Activated T-helper 1 cell treated with anti-CD3 and anti-CD28 coated beads, Interleukin-12 subunit alpha, Interleukin-12 subunit beta, Interleukin-2, Interleukin-4 antibody, amounts not matched to agents 30 ng/mL and 10 ng/mL and 1 ng/mL, durations not matched to agents 14 hours and 24 hours and 36 hours (primary cell): Measurements from ENCODE around the gene C1orf87. TPM values are rescaled to one million over a fixed set of nuclear protein-coding genes. Genes with fewer than 3 reads are reported as not detected.

Experiments
- DNase-seq: peaks from one replicate; pipeline ENCODE4 v3.0.0; 2021; ENCODE audit warnings: low spot score
- H3K27ac Mint-ChIP-seq: one replicate; pipeline ENCODE4 v1.8.0; 2021; ENCODE audit warnings: mild to moderate bottlenecking, mixed read lengths
- H3K27me3 Mint-ChIP-seq: one replicate; pipeline ENCODE4 v1.8.0; 2022; ENCODE audit warnings: mild to moderate bottlenecking, moderate library complexity, mixed read lengths; ENCODE audit not compliant: insufficient read depth
- H3K36me3 Mint-ChIP-seq: one replicate; pipeline ENCODE4 v1.8.0; 2021; ENCODE audit warnings: low read depth, mixed read lengths
- H3K4me1 Mint-ChIP-seq: one replicate; pipeline ENCODE4 v1.8.0; 2021; ENCODE audit warnings: low read depth, mixed read lengths
- H3K4me3 Mint-ChIP-seq: one replicate; pipeline ENCODE4 v1.8.0; 2021; ENCODE audit warnings: mild to moderate bottlenecking, moderate library complexity, mixed read lengths
- H3K9me3 Mint-ChIP-seq: one replicate; pipeline ENCODE4 v1.8.0; 2021; ENCODE audit warnings: mixed read lengths
- intact Hi-C: fragments of 100-400 bp; cut with micrococcal nuclease; formaldehyde crosslinking; loops from one replicate; pipeline ENCODE4 v1.15.1; 2024
- total RNA-seq: library from RNA; stranded (reverse); gene quantifications from 2 replicates; pipeline ENCODE4 v1.2.3, GENCODE V29; 2022

C1orf87 gene
- total RNA-seq, 1 donor from 2014 or later = not detected

DNA sequence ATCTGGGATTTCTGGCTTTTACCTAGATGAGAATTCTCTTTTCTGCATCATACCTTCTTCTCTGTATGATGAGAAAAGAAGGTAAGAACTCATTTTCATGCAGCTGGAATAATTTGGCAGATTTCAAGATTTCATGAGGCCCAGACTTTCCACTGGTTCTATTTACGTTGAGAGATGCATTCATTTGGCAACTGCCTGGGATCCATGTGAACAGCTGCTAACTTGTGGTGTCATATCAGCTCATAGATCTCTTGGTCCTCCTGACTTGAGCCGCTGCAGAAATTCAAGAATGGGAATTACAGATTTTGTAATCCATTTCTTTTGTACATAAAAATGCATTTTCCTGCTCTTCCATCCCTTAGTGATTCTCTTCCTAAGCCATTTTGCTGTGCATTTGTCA is 17.1 kb upstream of the C1orf87 start:
- no peaks in the 10 kb centered on the region for H3K9me3 Mint-ChIP-seq
- H3K4me1 Mint-ChIP-seq = no peaks in the 10 kb centered on the region
- H3K4me3 Mint-ChIP-seq = no peak overlapping the region
- H3K36me3 Mint-ChIP-seq = no peaks in the 10 kb centered on the region
- no peaks in the 10 kb centered on the region for H3K27me3 Mint-ChIP-seq
- DNase-seq = no peak
- intact Hi-C loops = no loop called here
- H3K27ac Mint-ChIP-seq = no peak overlapping the region

DNA sequence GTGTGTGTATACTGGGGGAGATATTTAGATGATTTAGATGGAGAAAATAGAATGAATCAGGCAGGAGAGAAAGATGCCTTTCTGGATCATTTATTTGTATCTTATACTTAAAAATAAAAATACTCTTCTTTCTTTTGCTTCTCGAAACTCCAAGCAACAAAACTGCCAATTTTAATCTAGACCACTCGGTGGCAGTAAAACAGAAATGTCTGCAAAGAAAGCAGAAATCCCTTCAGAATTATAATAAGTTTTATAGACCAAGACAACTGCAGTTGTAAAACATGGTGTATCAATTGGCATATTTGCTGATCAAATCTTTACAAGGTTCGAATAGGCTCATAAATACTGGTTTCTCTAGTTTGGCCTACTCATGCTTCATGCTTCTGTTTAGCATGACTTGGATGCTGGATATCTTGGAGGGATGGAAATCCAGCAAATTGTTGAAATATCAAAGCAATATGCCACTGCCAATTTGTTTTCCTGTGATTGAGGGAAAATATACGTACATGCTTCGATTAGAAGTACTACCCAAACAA is 15.1 kb upstream of the C1orf87 start:
- Mint-ChIP-seq H3K27me3 (no peaks in the 10 kb centered on the region), H3K4me3 (no peak overlapping the region), H3K36me3 (no peaks in the 10 kb centered on the region), H3K27ac (no peak overlapping the region), H3K9me3 (no peaks in the 10 kb centered on the region), H3K4me1 (no peaks in the 10 kb centered on the region)
- intact Hi-C loops = no loop called here
- no peak for DNase-seq

DNA sequence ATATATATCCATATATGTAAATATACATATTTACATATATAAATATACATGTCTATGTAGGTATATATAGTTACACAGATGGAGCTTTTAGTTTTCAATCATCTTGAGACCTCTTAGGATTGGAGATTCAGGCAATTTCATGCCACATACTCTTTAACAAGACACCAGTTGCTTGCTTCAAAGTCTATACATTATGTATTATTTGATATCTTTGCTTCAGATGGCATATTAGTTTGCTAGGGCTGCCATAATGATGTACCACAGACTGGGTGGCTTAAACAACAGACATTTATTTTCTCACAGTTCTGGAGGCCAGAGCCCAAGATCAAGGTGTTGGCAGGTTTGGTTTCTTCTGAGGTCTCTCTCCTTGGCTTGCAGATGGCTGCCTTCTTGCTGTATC is 14.1 kb upstream of the C1orf87 start:
- H3K4me1 Mint-ChIP-seq = no peaks in the 10 kb centered on the region
- intact Hi-C loops = no loop called here
- no peaks in the 10 kb centered on the region for H3K9me3 Mint-ChIP-seq
- no peak overlapping the region for H3K4me3 Mint-ChIP-seq
- DNase-seq = no peak
- H3K36me3 Mint-ChIP-seq = no peaks in the 10 kb centered on the region
- H3K27me3 Mint-ChIP-seq = no peaks in the 10 kb centered on the region
- no peak overlapping the region for H3K27ac Mint-ChIP-seq

DNA sequence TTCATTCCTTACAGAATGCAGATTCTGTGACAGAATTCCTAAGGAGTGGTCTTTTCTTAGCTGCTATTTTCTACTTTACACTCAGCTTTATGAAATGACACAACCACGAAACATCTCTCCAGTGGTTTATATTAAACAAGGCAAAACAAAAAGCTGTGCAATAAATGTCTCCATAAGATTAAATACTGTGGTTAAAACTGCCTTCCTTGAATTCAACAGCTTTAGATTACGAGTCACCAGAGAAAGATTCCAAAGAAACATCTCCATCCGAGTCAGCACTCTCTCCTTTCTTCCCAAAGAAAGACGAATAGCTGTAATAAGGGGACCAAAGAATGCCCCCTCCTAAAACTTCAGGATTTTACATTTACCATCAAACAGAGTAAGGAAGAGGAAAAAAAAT is 4.6 kb upstream of the C1orf87 start:
- no peaks in the 10 kb centered on the region for H3K4me1 Mint-ChIP-seq
- H3K4me3 Mint-ChIP-seq = no peak overlapping the region
- peaks cover 15% of the 10 kb centered on the region for H3K27me3 Mint-ChIP-seq
- H3K9me3 Mint-ChIP-seq = no peaks in the 10 kb centered on the region
- no peak overlapping the region for H3K27ac Mint-ChIP-seq
- no peaks in the 10 kb centered on the region for H3K36me3 Mint-ChIP-seq
- intact Hi-C loops = no loop called here
- no peak for DNase-seq

DNA sequence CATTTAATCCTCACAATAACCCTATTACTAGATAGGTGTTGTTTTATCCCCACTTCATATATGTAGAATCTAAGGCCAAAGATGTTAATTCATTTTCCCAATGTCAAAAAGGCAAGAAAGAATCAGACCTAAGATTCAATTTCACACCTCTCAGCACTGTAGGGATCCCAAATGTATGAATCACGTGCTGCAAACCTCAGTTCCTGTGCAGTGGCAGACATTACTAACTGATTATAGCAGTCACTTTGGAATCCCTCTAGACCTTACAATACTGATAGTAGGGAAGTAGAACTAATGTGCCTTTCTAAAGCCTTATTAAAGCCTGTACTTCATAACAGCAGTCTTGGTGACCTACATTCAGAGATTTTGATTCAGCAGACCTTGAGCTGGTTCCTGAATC is 2.3 kb downstream of the C1orf87 start:
- Mint-ChIP-seq H3K27me3 (peaks cover 27% of the 10 kb centered on the region), H3K27ac (no peak overlapping the region), H3K4me1 (no peaks in the 10 kb centered on the region), H3K36me3 (no peaks in the 10 kb centered on the region), H3K9me3 (no peaks in the 10 kb centered on the region), H3K4me3 (no peak overlapping the region)
- intact Hi-C loops = no loop called here
- no peak for DNase-seq

DNA sequence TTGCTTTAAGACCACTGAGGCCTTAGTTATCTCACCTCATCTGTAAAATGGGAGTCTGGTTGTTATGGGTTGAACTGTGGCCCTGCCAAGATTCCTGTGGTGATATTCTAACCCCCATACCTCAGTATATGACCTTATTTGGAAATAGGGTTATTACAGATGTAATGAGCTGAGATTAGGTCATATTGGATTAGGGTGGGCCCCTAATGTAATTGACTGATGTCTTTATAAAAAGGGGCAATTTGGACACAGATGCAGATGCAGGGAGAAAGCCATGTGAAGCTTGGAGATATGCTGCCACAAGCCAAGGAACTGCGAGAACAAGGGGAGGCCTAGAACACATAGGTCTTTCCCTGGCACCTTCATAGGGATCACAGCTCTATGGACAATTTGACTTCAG is 3.9 kb downstream of the C1orf87 start:
- DNase-seq = no peak
- Mint-ChIP-seq H3K27me3 (peaks cover 23% of the 10 kb centered on the region), H3K27ac (no peak overlapping the region), H3K4me1 (no peaks in the 10 kb centered on the region), H3K9me3 (no peaks in the 10 kb centered on the region), H3K4me3 (no peak overlapping the region), H3K36me3 (no peaks in the 10 kb centered on the region)
- intact Hi-C loops = no loop called here

DNA sequence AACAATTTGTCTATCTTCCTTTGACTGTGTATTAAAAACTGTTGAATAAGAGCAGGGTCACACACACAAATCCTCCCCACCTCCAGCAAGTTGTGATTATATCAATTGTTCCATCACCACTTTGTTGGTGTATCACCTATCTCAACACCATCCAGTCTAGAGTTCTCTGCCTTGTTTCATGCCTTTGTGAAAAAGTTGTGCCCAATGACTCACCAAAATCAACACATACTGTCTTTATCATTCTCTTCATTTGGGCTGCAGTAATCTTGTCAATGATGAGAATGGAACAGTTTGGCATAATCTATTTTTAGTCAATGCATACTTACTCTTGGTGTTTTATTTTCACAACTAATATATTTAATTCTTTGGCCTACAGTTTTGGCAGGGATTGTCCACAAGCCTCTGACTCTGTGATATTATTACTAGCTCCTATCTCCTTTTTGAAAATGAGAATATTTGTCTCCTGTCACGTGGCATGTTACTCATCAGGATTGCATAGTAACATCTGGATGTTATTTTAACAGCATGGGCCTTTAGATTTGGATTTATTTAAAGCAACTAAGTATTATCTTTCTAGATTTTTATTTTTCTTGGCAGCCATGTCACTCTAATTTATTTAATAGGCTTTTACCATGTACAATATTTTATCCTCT is 5.1 kb downstream of the C1orf87 start:
- H3K4me3 Mint-ChIP-seq = no peak overlapping the region
- DNase-seq = no peak
- no peaks in the 10 kb centered on the region for H3K4me1 Mint-ChIP-seq
- H3K9me3 Mint-ChIP-seq = no peaks in the 10 kb centered on the region
- H3K36me3 Mint-ChIP-seq = no peaks in the 10 kb centered on the region
- peaks cover 17% of the 10 kb centered on the region for H3K27me3 Mint-ChIP-seq
- intact Hi-C loops = no loop called here
- H3K27ac Mint-ChIP-seq = no peak overlapping the region

DNA sequence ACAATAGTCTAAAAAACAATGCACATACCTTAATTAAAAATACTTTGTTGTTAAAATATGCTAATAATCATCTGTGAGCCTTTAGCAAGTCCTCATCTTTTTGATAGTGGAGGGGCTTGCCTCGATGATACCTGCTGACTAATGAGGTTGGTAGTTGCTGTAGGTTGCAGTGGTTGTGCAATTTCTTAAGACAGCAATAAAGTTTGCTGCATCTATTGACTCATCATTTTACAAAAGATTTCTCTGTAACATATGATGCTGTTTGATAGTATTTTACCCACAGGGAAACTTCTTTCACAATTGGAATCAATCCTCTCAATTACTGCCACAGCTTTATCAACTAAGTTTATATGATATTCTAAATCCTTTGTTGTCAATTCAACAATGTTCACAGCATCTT is 7.6 kb downstream of the C1orf87 start:
- no peaks in the 10 kb centered on the region for H3K9me3 Mint-ChIP-seq
- intact Hi-C loops = no loop called here
- H3K4me1 Mint-ChIP-seq = no peaks in the 10 kb centered on the region
- DNase-seq = no peak
- H3K27me3 Mint-ChIP-seq = peaks cover 2% of the 10 kb centered on the region
- H3K4me3 Mint-ChIP-seq = no peak overlapping the region
- H3K36me3 Mint-ChIP-seq = no peaks in the 10 kb centered on the region
- no peak overlapping the region for H3K27ac Mint-ChIP-seq

DNA sequence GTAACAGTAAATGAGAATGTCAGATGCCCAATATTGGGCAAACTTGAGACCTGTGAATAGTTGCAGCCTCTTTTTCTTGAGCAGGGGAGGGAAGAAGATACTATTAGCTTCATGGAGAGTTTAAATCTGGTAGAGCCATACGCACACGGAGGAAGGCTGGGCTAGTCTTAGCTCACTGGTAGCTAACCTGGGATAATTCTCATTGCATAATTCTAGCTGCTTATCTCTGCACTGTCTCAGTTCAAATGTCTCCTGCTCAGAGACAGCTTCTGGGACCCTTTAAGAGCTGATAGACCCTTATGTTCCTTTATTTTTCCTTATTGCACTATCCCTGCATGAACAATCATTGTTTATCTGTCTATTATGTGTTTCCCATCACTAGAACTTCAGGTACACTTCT is 8.4 kb downstream of the C1orf87 start:
- H3K27me3 Mint-ChIP-seq = peaks cover 2% of the 10 kb centered on the region
- H3K4me3 Mint-ChIP-seq = no peak overlapping the region
- H3K9me3 Mint-ChIP-seq = no peaks in the 10 kb centered on the region
- H3K4me1 Mint-ChIP-seq = no peaks in the 10 kb centered on the region
- DNase-seq = no peak
- H3K27ac Mint-ChIP-seq = no peak overlapping the region
- intact Hi-C loops = no loop called here
- H3K36me3 Mint-ChIP-seq = no peaks in the 10 kb centered on the region

DNA sequence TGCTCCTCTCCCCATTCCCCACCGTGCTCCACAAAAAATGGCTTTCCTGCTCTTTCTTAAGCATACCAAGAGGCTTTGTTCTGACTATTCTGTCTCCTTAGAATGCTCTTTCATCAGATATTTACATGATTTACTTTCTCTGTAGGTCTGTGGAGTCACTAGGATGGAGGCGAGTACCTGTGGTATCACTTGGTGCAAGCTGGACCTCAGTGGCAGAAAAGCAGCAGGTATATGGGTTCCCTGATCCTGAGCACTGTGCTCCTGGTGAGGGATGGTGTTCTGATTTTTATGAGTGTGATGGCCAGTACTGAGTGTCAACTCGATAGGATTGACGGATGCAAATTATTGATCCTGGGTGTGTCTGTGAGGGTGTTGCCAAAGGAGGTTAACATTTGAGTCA is 10.0 kb downstream of the C1orf87 start:
- no peak overlapping the region for H3K27ac Mint-ChIP-seq
- no peaks in the 10 kb centered on the region for H3K9me3 Mint-ChIP-seq
- H3K36me3 Mint-ChIP-seq = no peaks in the 10 kb centered on the region
- H3K4me1 Mint-ChIP-seq = no peaks in the 10 kb centered on the region
- H3K27me3 Mint-ChIP-seq = peaks cover 2% of the 10 kb centered on the region
- DNase-seq = no peak
- intact Hi-C loops = no loop called here
- H3K4me3 Mint-ChIP-seq = no peak overlapping the region

DNA sequence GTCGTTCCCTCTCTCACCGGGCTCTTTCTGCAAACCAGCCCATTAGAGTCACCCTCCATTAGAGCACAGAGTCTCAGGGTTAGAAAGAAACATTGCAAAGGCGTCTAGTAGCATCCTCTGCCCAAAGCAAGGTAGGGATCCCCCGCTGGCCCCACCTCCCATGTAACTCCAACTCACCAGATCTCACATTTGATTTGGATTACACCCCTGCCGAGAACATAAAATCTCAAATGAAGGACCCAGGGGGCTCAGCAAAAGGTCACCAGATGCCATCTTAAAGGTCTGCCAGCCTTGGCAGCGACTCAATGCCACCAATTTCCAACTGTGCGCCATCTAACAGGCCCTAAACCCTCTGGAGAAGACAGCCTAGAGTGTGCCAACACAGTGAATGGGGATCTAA is 14.1 kb downstream of the C1orf87 start:
- intact Hi-C loops = no loop called here
- Mint-ChIP-seq H3K27me3 (no peaks in the 10 kb centered on the region), H3K9me3 (no peaks in the 10 kb centered on the region), H3K4me3 (no peak overlapping the region), H3K36me3 (no peaks in the 10 kb centered on the region), H3K4me1 (no peaks in the 10 kb centered on the region), H3K27ac (no peak overlapping the region)
- DNase-seq = no peak

DNA sequence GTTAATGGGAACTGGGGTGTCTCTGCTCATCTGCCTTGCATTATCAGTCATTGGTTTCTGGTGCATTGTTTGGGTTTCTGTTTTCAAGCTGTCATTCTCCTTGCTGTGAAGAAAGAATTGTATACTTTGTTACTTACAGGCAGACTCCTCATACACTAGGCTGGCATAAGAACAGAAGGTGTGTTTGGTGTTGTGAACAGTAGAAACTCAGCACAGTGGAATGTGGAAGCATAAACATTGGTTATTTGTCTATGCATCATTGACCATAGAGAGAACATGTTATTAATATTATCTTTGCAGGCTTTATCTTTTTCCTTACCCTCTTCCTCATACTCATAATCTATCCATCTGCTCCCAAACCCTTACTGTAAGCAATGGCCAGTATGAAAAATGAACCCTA is 18.2 kb downstream of the C1orf87 start:
- H3K36me3 Mint-ChIP-seq = no peaks in the 10 kb centered on the region
- peaks cover 4% of the 10 kb centered on the region for H3K9me3 Mint-ChIP-seq
- no peaks in the 10 kb centered on the region for H3K4me1 Mint-ChIP-seq
- H3K27me3 Mint-ChIP-seq = no peaks in the 10 kb centered on the region
- no peak for DNase-seq
- intact Hi-C loops = no loop called here
- H3K4me3 Mint-ChIP-seq = no peak overlapping the region
- H3K27ac Mint-ChIP-seq = no peak overlapping the region

DNA sequence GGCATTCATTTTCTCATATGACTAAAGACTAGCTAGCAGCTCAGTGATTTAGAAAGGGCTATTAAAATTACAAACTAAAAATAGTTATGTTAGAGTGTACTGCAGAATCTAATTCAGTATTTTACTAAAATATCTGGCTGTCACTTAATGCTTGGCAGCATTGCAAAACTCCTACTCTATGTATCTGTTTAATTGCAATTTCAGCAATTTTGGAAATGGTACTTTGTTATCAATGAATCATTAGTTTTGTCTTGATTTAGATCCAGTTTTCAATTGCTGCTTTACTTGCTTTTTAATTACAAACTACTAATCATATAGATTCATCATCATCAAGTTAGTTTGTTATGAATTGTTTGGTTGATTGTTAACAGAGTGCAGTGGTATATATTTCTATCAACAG is 19.2 kb downstream of the C1orf87 start:
- Mint-ChIP-seq H3K4me3 (no peak overlapping the region), H3K36me3 (no peaks in the 10 kb centered on the region), H3K4me1 (no peaks in the 10 kb centered on the region), H3K9me3 (peaks cover 6% of the 10 kb centered on the region), H3K27me3 (no peaks in the 10 kb centered on the region), H3K27ac (no peak overlapping the region)
- DNase-seq = no peak
- intact Hi-C loops = no loop called here

DNA sequence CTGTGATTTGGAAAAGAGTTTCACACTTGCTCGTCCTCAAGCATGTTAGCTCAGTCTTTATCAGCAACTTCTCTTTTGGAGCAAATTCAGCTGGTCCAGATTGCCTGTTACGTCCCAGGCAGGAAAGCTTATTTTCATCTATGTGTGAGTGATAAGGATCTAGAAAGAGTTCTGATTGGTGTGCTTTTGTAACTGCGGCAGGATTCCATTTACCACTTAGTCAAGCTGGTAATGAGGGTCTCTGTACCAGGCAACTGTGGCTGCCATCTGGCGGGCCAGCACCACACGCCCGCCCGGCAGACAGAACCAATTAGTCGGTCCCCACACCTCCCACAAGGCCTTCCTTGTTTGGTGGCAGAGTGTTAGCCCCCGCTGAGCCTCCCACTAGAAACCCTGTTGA is 21.0 kb downstream of the C1orf87 start:
- peaks cover 8% of the 10 kb centered on the region for H3K9me3 Mint-ChIP-seq
- no peak overlapping the region for H3K27ac Mint-ChIP-seq
- no peaks in the 10 kb centered on the region for H3K4me1 Mint-ChIP-seq
- intact Hi-C loops = no loop called here
- H3K36me3 Mint-ChIP-seq = no peaks in the 10 kb centered on the region
- no peaks in the 10 kb centered on the region for H3K27me3 Mint-ChIP-seq
- H3K4me3 Mint-ChIP-seq = no peak overlapping the region
- no peak for DNase-seq
